ENCODE data around the gene C3orf52. TPM values are rescaled to one million over a fixed set of nuclear protein-coding genes. Genes with fewer than 3 reads are reported as not detected.

C3orf52 gene
- total and polyA plus RNA-seq, 7 donors, result 0.36 to 17.4 (median 2.2) TPM

GRCh38 chr3:112085735-112086075 is 484 bp upstream of the C3orf52 start:
- H3K4me3 ChIP-seq, result peak overlapping the region; percentile 43 to 58 (median 52)
- WGBS, 2 donors, result 26 to 37% methylated on average over 12 of the region's 12 CpGs
- no peaks in the 10 kb centered on the region for H3K36me3 ChIP-seq
- no peaks in the 10 kb centered on the region for H3K9me3 ChIP-seq
- TF ChIP-seq POLR2AphosphoS5 (IDR thresholded peaks at IDR 0.05), result no peak
- TF ChIP-seq EP300 (IDR thresholded peaks at IDR 0.05), result no peak
- TF ChIP-seq POLR2A (IDR thresholded peaks at IDR 0.05), result no peak
- no peak for TF ChIP-seq CTCF (IDR thresholded peaks at IDR 0.05)
- H3K27ac ChIP-seq, result peak overlapping the region in 1 of 4 donors; percentile 52
- intact Hi-C loops (cut with DNase I), result no loop called here
- H3K4me1 ChIP-seq, result peaks cover 0 to 19% (median 10%) of the 10 kb centered on the region in 4 donors
- no peaks in the 10 kb centered on the region for H3K27me3 ChIP-seq
- DNase-seq, result no peak

GRCh38 chr3:112086875-112087524 is 811 bp downstream of the C3orf52 start:
- H3K4me1 ChIP-seq, result peaks cover 0 to 19% (median 10%) of the 10 kb centered on the region in 4 donors
- H3K27ac ChIP-seq, result peak overlapping the region in 3 of 4 donors; percentile 18 to 54 (median 52)
- WGBS, 2 donors, result 20 to 39% methylated on average over 14 of the region's 14 CpGs

GRCh38 chr3:112087746-112088145 is 1.6 kb downstream of the C3orf52 start:
- no peak for DNase-seq
- 44 to 82% methylated on average over 5 of the region's 5 CpGs for WGBS, 2 donors

More at GRCh38 chr3:112086875-112087524, 811 bp downstream of the C3orf52 start:
- H3K4me3 ChIP-seq, result peak overlapping the region; percentile 43 to 58 (median 52)
- intact Hi-C loops (cut with DNase I), result no loop called here
- H3K27me3 ChIP-seq, result no peaks in the 10 kb centered on the region
- H3K9me3 ChIP-seq, result no peaks in the 10 kb centered on the region
- no peak for TF ChIP-seq CTCF (IDR thresholded peaks at IDR 0.05)
- no peak for TF ChIP-seq POLR2AphosphoS5 (IDR thresholded peaks at IDR 0.05)
- no peak for TF ChIP-seq EP300 (IDR thresholded peaks at IDR 0.05)
- no peak for TF ChIP-seq POLR2A (IDR thresholded peaks at IDR 0.05)
- H3K36me3 ChIP-seq, result no peaks in the 10 kb centered on the region
- no peak for DNase-seq

GRCh38 chr3:112088944-112089343 is 2.8 kb downstream of the C3orf52 start:
- no peak overlapping the region for H3K27ac ChIP-seq
- H3K9me3 ChIP-seq, result no peaks in the 10 kb centered on the region
- TF ChIP-seq EP300 (IDR thresholded peaks at IDR 0.05), result no peak
- TF ChIP-seq POLR2AphosphoS5 (IDR thresholded peaks at IDR 0.05), result no peak
- no peak for TF ChIP-seq POLR2A (IDR thresholded peaks at IDR 0.05)
- TF ChIP-seq CTCF (IDR thresholded peaks at IDR 0.05), result no peak
- intact Hi-C loops (cut with DNase I), result no loop called here
- no peaks in the 10 kb centered on the region for H3K27me3 ChIP-seq
- no peak overlapping the region for H3K4me3 ChIP-seq
- 70 to 74% methylated on average over 4 of the region's 4 CpGs for WGBS, 2 donors
- DNase-seq, result no peak
- H3K36me3 ChIP-seq, result no peaks in the 10 kb centered on the region
- H3K4me1 ChIP-seq, result peaks cover 0 to 19% (median 10%) of the 10 kb centered on the region in 4 donors

More at GRCh38 chr3:112087746-112088145, 1.6 kb downstream of the C3orf52 start:
- H3K36me3 ChIP-seq, result no peaks in the 10 kb centered on the region
- TF ChIP-seq POLR2A (IDR thresholded peaks at IDR 0.05) (no peak), EP300 (IDR thresholded peaks at IDR 0.05) (no peak), CTCF (IDR thresholded peaks at IDR 0.05) (no peak), POLR2AphosphoS5 (IDR thresholded peaks at IDR 0.05) (no peak)
- H3K4me3 ChIP-seq, result no peak overlapping the region
- H3K9me3 ChIP-seq, result no peaks in the 10 kb centered on the region
- H3K27me3 ChIP-seq, result no peaks in the 10 kb centered on the region
- H3K4me1 ChIP-seq, result peaks cover 0 to 19% (median 10%) of the 10 kb centered on the region in 4 donors
- intact Hi-C loops (cut with DNase I), result no loop called here
- no peak overlapping the region for H3K27ac ChIP-seq
